ENCODE data around the gene DMRT1.

GRCh38 chr9:806285-807156 lies 35.0 kb upstream of the DMRT1 start:
- no peak for TF ChIP-seq POLR2A (IDR thresholded peaks at IDR 0.05; ENCODE audit: low read length)
- no peak for TF ChIP-seq GATA1 (IDR thresholded peaks at IDR 0.05; ENCODE audit: low read depth, low read length)
